BJ (cell line): Measurements from ENCODE around the gene AVPR2. TPM values are rescaled to one million over a fixed set of nuclear protein-coding genes. Genes with fewer than 3 reads are reported as not detected.

ENCODE experiments used
- CTCF ChIA-PET: fragments of 350-600 bp; formaldehyde crosslinking; extraction: SDS; loops from one replicate; lab custom pipeline; 2021; ENCODE audit warnings: antibody characterized with exemption, inconsistent platforms; lab: Yijun Ruan, JAX
- POLR2A ChIA-PET: fragments of 300-600 bp; sonication (Branson Sonifier 250); formaldehyde crosslinking; extraction: SDS; loops from one replicate; lab custom pipeline; 2021; ENCODE audit warnings: antibody characterized with exemption; lab: Charles Lee
- DNase-seq: peaks from one replicate; pipeline ENCODE4 v3.0.0-alpha.2; 2011; ENCODE audit warnings: low read depth
- H3K27me3 ChIP-seq: 2 replicates; pipeline ENCODE4 v1.6.0; 2011; ENCODE audit warnings: low read length; ENCODE audit not compliant: control insufficient read depth, insufficient read depth
- H3K36me3 ChIP-seq: 2 replicates; pipeline ENCODE4 v1.5.1; 2011; ENCODE audit warnings: low read length; ENCODE audit not compliant: control insufficient read depth, insufficient read depth
- H3K4me3 ChIP-seq: 2 replicates; pipeline ENCODE4 v1.5.1; 2011; ENCODE audit warnings: low read depth, mild to moderate bottlenecking, control low read depth, low read length
- CTCF ChIP-seq: IDR thresholded peaks from 2 replicates; pipeline ENCODE4 v1.5.1; 2011; ENCODE audit warnings: low read depth, mild to moderate bottlenecking, control low read depth, inconsistent platforms, low read length, moderate library complexity; ENCODE audit not compliant: insufficient read depth
- polyA plus RNA-seq: library from polyadenylated mRNA; depleted of rRNA; stranded (reverse); fragments of >200 nt; gene quantifications from 2 replicates; pipeline ENCODE4 v1.2.3, GENCODE V29; 2011

AVPR2 gene
- polyA plus RNA-seq, 1 experiment, result not detected

- ChIA-PET CTCF (interaction anchor here (1.0 to 5.1 kb wide), 2 partner anchors 9 to 13 kb away, joined by 4 to 26 read pairs; no protein-coding TSS in a partner anchor), POLR2A (no interaction called here)
- TF ChIP-seq CTCF, result no peak
- no peak overlapping the region for H3K4me3 ChIP-seq
- DNase-seq, result no peak
- no peaks in the 10 kb centered on the region for H3K27me3 ChIP-seq
- no peaks in the 10 kb centered on the region for H3K36me3 ChIP-seq
These were observed 9.2 kb downstream of the AVPR2 start for GRCh38 chrX:153913701-153914100.

GRCh38 chrX:153917869-153918268 lies 13.4 kb downstream of the AVPR2 start:
- H3K4me3 ChIP-seq, result no peak overlapping the region
- DNase-seq, result no peak
- ChIA-PET CTCF (no interaction called here), POLR2A (no interaction called here)
- H3K27me3 ChIP-seq, result no peaks in the 10 kb centered on the region
- no peak for TF ChIP-seq CTCF
- no peaks in the 10 kb centered on the region for H3K36me3 ChIP-seq

- DNase-seq, result no peak
- TF ChIP-seq CTCF, result no peak
- Histone ChIP-seq H3K4me3 (no peak overlapping the region), H3K27me3 (no peaks in the 10 kb centered on the region), H3K36me3 (no peaks in the 10 kb centered on the region)
- ChIA-PET POLR2A (no interaction called here), CTCF (no interaction called here)
These were observed 14.8 kb downstream of the AVPR2 start for GRCh38 chrX:153919281-153919680.

GRCh38 chrX:153920546-153920945 lies 16.1 kb downstream of the AVPR2 start:
- no peak overlapping the region for H3K4me3 ChIP-seq
- H3K27me3 ChIP-seq, result no peaks in the 10 kb centered on the region
- ChIA-PET POLR2A (no interaction called here), CTCF (interaction anchor here (0.7 kb wide), 1 partner anchor 128 kb away, joined by 3 read pairs; no protein-coding TSS in a partner anchor)
- TF ChIP-seq CTCF, result no peak
- no peak for DNase-seq
- no peaks in the 10 kb centered on the region for H3K36me3 ChIP-seq

- CTCF ChIA-PET, result interaction anchor here (0.6 to 2.4 kb wide), 3 partner anchors 10 to 157 kb away, joined by 3 to 26 read pairs (median 4); partner anchors contain the start of gene PLXNB3
- no peak for TF ChIP-seq CTCF
- DNase-seq, result no peak
- POLR2A ChIA-PET, result no interaction called here
- H3K36me3 ChIP-seq, result no peaks in the 10 kb centered on the region
- H3K4me3 ChIP-seq, result no peak overlapping the region
- no peaks in the 10 kb centered on the region for H3K27me3 ChIP-seq
These were observed 16.6 kb downstream of the AVPR2 start for GRCh38 chrX:153921070-153921469.
